ENCODE data around the gene ATP5F1C.

ATP5F1C gene

DNA sequence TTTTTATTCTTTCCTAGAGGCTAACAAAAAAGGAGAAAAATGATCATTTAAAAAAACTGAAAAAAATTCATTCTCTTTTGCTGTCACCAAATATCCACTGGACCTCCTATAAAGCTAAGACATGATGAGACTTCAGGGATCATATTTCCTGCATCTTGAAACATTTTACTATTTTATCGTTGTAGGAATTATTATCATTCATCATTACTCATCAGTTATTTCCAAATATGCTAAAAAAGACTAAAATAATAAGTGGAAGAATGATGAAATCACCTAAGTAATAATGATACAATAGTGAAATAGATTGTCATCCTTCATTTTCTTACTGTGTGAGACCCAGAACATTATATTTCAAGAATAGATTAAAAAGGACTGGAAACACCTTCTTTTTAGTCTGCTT lies 58.6 kb downstream of the ATP5F1C start:
- H3K27ac ChIP-seq: no peak overlapping the region
- TF ChIP-seq ZFX (IDR thresholded peaks at IDR 0.05; ENCODE audit: borderline replicate concordance): no peak
- TF ChIP-seq, protein P1, sequence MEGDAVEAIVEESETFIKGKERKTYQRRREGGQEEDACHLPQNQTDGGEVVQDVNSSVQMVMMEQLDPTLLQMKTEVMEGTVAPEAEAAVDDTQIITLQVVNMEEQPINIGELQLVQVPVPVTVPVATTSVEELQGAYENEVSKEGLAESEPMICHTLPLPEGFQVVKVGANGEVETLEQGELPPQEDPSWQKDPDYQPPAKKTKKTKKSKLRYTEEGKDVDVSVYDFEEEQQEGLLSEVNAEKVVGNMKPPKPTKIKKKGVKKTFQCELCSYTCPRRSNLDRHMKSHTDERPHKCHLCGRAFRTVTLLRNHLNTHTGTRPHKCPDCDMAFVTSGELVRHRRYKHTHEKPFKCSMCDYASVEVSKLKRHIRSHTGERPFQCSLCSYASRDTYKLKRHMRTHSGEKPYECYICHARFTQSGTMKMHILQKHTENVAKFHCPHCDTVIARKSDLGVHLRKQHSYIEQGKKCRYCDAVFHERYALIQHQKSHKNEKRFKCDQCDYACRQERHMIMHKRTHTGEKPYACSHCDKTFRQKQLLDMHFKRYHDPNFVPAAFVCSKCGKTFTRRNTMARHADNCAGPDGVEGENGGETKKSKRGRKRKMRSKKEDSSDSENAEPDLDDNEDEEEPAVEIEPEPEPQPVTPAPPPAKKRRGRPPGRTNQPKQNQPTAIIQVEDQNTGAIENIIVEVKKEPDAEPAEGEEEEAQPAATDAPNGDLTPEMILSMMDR (IDR thresholded peaks at IDR 0.05): no peak

DNA sequence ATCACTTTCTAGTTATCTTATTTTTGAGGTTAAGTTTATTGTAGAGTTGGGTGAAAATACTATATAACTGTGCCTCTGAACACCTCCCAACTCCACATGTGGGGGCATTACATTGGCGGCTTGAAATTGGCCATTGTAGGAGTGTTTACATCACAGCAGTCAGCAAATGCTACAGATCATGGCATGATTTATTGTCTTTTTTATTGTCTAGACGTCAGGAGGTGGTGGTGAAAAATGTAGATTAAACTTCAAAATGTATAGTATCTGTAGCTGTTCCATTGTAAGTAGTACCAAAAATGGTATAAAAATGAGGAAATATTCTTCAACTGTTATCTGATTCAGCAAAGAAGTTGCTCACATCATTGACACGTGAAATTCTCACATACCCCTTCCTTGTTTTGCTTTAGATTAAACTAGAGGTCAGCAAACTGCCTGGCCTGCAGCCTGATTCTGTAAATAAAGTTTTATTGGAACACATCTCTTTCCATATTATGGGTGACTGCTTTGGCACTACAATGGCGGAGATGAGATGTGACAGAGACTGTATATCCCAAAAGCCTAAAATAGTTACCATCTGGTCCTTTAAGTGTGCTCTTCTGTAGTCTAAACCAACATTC lies 65.4 kb downstream of the ATP5F1C start:
- TF ChIP-seq, protein P1 (IDR thresholded peaks at IDR 0.05): no peak
- no peak for TF ChIP-seq ZFX (IDR thresholded peaks at IDR 0.05; ENCODE audit: borderline replicate concordance)
- peak overlapping the region; percentile 57 for H3K27ac ChIP-seq

DNA sequence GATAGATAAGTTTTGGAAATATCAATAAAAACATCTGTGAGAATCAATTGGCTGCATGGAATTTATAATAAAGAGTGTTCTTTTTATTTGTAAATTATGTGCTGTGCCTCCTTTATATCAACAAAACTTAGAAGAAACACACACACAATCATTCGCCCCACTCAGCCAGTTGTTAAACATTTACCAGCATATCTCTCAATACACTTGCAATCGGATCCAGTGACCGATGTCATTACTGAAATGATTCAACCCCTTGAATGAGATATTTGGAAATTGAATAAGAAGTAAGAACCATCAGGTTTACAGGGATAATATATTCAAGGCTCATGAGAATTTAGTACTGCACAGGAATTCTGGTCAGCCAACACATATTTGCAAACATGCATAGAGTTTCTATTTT lies 65.9 kb downstream of the ATP5F1C start:
- H3K27ac ChIP-seq: peak overlapping the region; percentile 57
- TF ChIP-seq ZFX (IDR thresholded peaks at IDR 0.05; ENCODE audit: borderline replicate concordance): no peak
- TF ChIP-seq, protein P1 (IDR thresholded peaks at IDR 0.05): no peak

DNA sequence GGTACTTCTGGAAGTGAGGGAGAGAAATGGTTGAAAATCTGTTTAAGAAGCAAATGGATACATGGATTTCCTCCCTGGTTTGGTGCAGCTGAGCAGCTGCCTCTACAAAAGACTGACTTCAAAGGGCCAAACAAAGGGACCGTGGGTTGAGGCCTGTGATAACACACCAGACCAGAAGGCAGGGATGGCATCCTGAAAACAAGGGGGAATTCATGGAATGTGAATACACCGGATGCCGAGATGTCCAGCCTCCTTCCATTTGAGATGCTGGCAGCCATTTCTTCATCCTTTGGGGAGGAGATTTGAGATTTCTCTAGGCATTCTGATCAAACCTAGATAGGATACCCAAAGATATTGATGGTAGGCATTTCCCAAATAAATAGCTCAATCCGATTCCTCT lies 67.2 kb downstream of the ATP5F1C start:
- peak overlapping the region; percentile 57; the same call in 1 of the 2 replicates for H3K27ac ChIP-seq
- TF ChIP-seq ZFX (IDR thresholded peaks at IDR 0.05; ENCODE audit: borderline replicate concordance): no peak
- TF ChIP-seq, protein P1 (IDR thresholded peaks at IDR 0.05): no peak

DNA sequence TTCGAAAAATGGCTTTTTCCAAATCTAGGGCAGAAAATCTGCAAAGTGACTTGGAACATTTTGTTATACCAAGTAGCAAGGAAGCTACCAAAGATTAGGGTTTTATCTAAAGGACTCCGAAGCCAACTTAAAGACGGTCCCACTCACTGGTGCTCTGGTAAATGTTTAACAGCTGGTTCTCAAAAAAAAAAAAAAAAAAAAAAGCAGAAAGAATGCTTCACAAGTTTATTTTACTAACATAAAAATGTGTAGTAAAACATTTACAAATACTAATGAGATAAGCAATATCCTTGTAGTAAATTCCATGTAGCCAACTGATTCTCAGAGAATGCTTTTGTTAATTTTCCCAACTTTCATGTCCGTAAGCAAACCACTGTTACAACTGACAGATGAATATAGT lies 68.7 kb downstream of the ATP5F1C start:
- TF ChIP-seq, protein P1 (IDR thresholded peaks at IDR 0.05): no peak
- TF ChIP-seq ZFX (IDR thresholded peaks at IDR 0.05; ENCODE audit: borderline replicate concordance): no peak
- H3K27ac ChIP-seq: peak overlapping the region; percentile 43

DNA sequence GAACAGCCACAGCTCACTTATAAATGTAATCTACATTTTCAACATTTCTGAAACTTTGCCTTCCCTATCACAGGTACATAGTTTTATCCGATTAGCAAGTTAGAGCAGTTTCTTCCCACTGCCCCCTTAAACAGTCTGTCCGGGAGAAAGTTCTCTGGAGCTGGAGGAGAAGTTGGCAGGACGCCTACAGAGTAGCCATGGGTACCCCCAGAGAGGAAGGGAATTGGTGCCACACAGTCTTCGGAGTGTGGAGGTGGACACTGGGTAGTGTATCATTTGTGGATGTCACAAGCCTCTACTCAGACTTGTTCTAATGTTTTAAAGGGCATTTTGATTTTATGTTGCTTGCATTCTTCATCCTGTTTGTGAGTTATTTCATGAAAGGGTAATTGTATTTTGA lies 69.3 kb downstream of the ATP5F1C start:
- no peak for TF ChIP-seq ZFX (IDR thresholded peaks at IDR 0.05; ENCODE audit: borderline replicate concordance)
- TF ChIP-seq, protein P1 (IDR thresholded peaks at IDR 0.05): no peak
- H3K27ac ChIP-seq: peak overlapping the region; percentile 43
